LNCaP clone FGC (cell line): ENCODE results near the gene TSNAXIP1.
"Not testable (repeated sequence)": the region's sequence is repeated elsewhere in the genome, so short reads cannot be mapped to it uniquely, and the experiment has no call there.

Source experiments
- DNase-seq: peaks from one replicate; pipeline ENCODE4 v3.0.0-alpha.2; 2011; ENCODE audit warnings: low read depth
- H3K4me3 ChIP-seq: 2 replicates; pipeline ENCODE4 v1.5.1; 2011; ENCODE audit warnings: mild to moderate bottlenecking, low read depth, low read length, control low read depth
- TF ChIP-seq, protein P1 (sequence below): IDR thresholded peaks from 2 replicates; pipeline ENCODE4 v1.5.1; 2012; ENCODE audit warnings: mild to moderate bottlenecking; ENCODE audit not compliant: control insufficient read depth, insufficient read depth; ENCODE audit errors: extremely low read depth

TSNAXIP1 gene

DNA sequence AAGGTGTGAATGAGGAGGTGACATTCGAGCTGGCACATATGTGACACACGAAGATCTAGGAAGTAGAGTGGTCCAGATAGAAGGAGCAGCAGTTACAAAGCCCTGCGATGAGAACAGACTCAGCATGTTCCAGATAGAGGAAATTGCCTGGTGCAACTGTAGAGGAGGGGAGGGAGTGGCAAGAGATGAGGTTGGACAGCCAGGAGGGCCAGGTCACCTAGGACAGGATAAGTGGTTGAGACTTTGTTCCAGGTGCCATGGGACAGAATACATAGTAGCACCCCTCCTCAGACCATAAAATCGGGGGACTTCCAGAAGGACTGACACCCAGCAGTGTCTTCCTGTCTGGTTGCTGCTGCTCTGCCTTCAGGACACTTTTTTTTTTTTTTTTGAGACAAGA, 51.8 kb downstream of the TSNAXIP1 start:
- no peak overlapping the region for H3K4me3 ChIP-seq
- TF ChIP-seq, protein P1, sequence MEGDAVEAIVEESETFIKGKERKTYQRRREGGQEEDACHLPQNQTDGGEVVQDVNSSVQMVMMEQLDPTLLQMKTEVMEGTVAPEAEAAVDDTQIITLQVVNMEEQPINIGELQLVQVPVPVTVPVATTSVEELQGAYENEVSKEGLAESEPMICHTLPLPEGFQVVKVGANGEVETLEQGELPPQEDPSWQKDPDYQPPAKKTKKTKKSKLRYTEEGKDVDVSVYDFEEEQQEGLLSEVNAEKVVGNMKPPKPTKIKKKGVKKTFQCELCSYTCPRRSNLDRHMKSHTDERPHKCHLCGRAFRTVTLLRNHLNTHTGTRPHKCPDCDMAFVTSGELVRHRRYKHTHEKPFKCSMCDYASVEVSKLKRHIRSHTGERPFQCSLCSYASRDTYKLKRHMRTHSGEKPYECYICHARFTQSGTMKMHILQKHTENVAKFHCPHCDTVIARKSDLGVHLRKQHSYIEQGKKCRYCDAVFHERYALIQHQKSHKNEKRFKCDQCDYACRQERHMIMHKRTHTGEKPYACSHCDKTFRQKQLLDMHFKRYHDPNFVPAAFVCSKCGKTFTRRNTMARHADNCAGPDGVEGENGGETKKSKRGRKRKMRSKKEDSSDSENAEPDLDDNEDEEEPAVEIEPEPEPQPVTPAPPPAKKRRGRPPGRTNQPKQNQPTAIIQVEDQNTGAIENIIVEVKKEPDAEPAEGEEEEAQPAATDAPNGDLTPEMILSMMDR: no peak
- DNase-seq: no peak

- H3K4me3 ChIP-seq: no peak overlapping the region
- TF ChIP-seq, protein P1: no peak
- no peak for DNase-seq
These were observed 54.1 kb downstream of the TSNAXIP1 start for GRCh38 chr16:67860589-67861398.

GRCh38 chr16:67861877-67862276, 55.2 kb downstream of the TSNAXIP1 start:
- TF ChIP-seq, protein P1: no peak
- no peak overlapping the region for H3K4me3 ChIP-seq
- no peak for DNase-seq

GRCh38 chr16:67862623-67863583, 56.2 kb downstream of the TSNAXIP1 start:
- TF ChIP-seq, protein P1: no peak
- H3K4me3 ChIP-seq: no peak overlapping the region
- no peak for DNase-seq

DNA sequence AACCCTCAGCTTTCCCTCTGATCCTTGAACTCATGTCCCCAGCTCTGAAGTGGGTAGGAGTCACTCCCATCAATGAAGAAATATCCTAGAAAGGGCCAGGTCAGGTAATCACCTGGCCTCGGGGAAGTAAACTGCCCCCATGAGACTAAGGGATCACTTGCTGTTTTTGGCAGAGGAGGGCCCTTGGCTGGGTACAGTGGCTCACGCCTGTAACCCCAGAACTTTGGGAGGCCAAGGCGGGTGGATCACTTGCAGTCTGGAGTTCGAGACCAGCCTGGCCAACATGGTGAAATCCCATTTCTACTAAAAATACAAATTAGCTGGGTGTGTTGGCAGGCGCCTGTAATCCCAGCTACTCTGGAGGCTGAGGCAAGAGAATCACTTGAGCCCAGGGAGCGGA, 57.4 kb downstream of the TSNAXIP1 start:
- H3K4me3 ChIP-seq, DNase-seq: not testable (repeated sequence)

DNA sequence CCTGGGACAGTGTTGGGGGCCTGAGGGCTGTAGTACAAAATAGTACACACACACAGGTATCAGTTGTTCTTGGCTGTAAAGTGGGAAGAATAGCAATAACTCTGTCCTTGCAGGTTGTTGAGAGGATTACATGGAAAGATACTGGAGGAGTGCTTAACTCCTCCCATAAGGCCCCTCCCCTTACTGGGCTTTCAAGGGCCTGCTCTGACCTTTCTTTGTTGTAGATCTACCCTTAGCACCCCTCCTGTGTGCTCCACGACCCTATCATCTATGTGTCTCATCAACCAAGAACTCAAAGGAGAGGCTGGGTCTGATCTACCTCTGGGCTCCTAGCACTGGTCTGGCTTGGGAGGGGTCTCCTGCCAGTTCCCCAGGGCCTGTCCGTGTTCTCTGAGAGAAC, 57.9 kb downstream of the TSNAXIP1 start:
- TF ChIP-seq, protein P1: no peak
- H3K4me3 ChIP-seq: no peak overlapping the region
- no peak for DNase-seq

GRCh38 chr16:67865318-67865717, 58.6 kb downstream of the TSNAXIP1 start:
- DNase-seq: no peak
- TF ChIP-seq, protein P1: peak; percentile 55
- H3K4me3 ChIP-seq: no peak overlapping the region
